Epithelial cell of prostate (primary cell): ENCODE measurements around the gene MRM3.
"Not testable (repeated sequence)": the region's sequence is repeated elsewhere in the genome, so short reads cannot be mapped to it uniquely, and the experiment has no call there.

Experiments used
- DNase-seq: peaks from one replicate; pipeline ENCODE4 v3.0.0-alpha.2; 2011; ENCODE audit warnings: low read depth, low spot score
- H3K27ac ChIP-seq: fragments of 450-650 bp; 2 replicates; pipeline ENCODE4 v1.5.1; 2017; ENCODE audit warnings: mild to moderate bottlenecking

MRM3 gene

GRCh38 chr17:752620-753219 is 29.4 kb upstream of the MRM3 start:
- DNase-seq: no peak
- no peak overlapping the region for H3K27ac ChIP-seq

GRCh38 chr17:753418-753817 is 28.7 kb upstream of the MRM3 start:
- no peak overlapping the region for H3K27ac ChIP-seq
- DNase-seq: no peak

GRCh38 chr17:755319-755961 is 26.7 kb upstream of the MRM3 start:
- DNase-seq, H3K27ac ChIP-seq: not testable (repeated sequence)

GRCh38 chr17:756010-756567 is 26.1 kb upstream of the MRM3 start:
- H3K27ac ChIP-seq: not testable (repeated sequence)

GRCh38 chr17:759964-760363 is 22.2 kb upstream of the MRM3 start:
- no peak for DNase-seq
- H3K27ac ChIP-seq: no peak overlapping the region

More at GRCh38 chr17:756010-756567, 26.1 kb upstream of the MRM3 start:
- not testable (repeated sequence) for DNase-seq

GRCh38 chr17:760371-760770 is 21.8 kb upstream of the MRM3 start:
- H3K27ac ChIP-seq: no peak overlapping the region
- DNase-seq: no peak

GRCh38 chr17:767076-767475 is 15.1 kb upstream of the MRM3 start:
- H3K27ac ChIP-seq: no peak overlapping the region
- no peak for DNase-seq

- H3K27ac ChIP-seq: no peak overlapping the region
- no peak for DNase-seq
Observed at GRCh38 chr17:773016-773415, 9.1 kb upstream of the MRM3 start.

GRCh38 chr17:773467-774312 is 8.5 kb upstream of the MRM3 start:
- H3K27ac ChIP-seq: no peak overlapping the region
- no peak for DNase-seq

GRCh38 chr17:774313-774584 is 7.9 kb upstream of the MRM3 start:
- H3K27ac ChIP-seq: no peak overlapping the region
- DNase-seq: no peak

- no peak for DNase-seq
- H3K27ac ChIP-seq: no peak overlapping the region
Observed at GRCh38 chr17:778096-778495, 4.1 kb upstream of the MRM3 start.

GRCh38 chr17:784143-784542 is 2.0 kb downstream of the MRM3 start:
- DNase-seq: no peak
- no peak overlapping the region for H3K27ac ChIP-seq

- H3K27ac ChIP-seq, DNase-seq: not testable (repeated sequence)
Observed at GRCh38 chr17:785901-786300, 3.7 kb downstream of the MRM3 start.

- H3K27ac ChIP-seq: no peak overlapping the region
- no peak for DNase-seq
Observed at GRCh38 chr17:787641-788221, 5.6 kb downstream of the MRM3 start.

- H3K27ac ChIP-seq: peak overlapping the region; percentile 90
- no peak for DNase-seq
Observed at GRCh38 chr17:788551-788950, 6.4 kb downstream of the MRM3 start.

GRCh38 chr17:789160-789840 is 7.1 kb downstream of the MRM3 start:
- peak overlapping the region; percentile 90 for H3K27ac ChIP-seq
- peak; percentile 39 for DNase-seq

- peak overlapping the region; percentile 90 for H3K27ac ChIP-seq
- DNase-seq: peak; percentile 88
Observed at GRCh38 chr17:789931-790873, 8.0 kb downstream of the MRM3 start.

- not testable (repeated sequence) for DNase-seq
- H3K27ac ChIP-seq: peak overlapping the region; percentile 37
Observed at GRCh38 chr17:790874-791247, 8.7 kb downstream of the MRM3 start.

- DNase-seq: no peak
- H3K27ac ChIP-seq: peak overlapping the region; percentile 37
Observed at GRCh38 chr17:791829-792228, 9.7 kb downstream of the MRM3 start.
